Right hindlimb (tissue), 1 donor: Measurements from ENCODE around the gene CNKSR3.
"Not testable (repeated sequence)": the region's sequence is repeated elsewhere in the genome, so short reads cannot be mapped to it uniquely, and the experiment has no call there.

Experiments
- DNase-seq: peaks from one replicate; pipeline ENCODE4 v3.0.0-alpha.2; 2018

Gene CNKSR3

DNA sequence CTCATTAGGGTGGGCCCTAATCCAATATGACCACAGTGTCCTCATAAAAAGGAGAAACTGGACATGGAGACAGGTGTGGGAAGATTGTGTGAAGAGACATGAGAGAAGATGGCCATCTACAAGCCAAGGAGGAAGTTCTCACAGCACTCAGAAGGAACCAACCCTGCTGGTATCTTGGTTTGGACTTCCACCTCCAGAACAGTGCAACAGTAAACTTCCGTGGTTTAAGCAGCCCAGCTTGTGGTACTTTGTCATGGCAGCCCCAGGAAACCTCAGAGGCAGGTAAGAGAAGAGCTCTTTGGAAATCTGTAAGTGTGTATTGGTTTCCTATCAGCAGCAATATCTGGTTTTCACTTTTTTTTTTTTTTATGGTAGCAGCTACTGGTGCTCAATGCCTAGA lies 16.5 kb upstream of the CNKSR3 start:
- no peak for DNase-seq

DNA sequence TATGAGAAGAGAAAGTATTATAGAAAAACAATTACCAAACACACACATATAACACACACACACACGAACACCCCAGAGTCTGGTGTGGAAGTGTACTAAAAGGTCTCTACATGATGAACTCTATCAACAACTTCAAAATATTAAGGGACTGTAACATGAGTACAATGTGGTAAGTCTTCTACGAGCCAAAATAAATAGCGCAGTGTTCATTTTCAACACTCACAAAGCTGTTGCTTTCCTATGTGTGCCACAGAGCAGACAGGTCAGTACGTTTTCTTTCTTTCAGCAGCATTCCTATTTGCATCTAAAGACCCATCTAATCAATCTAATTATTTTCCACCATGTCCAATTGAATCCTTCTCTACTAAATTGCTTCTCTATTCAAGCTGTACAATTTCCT lies 12.1 kb upstream of the CNKSR3 start:
- DNase-seq, result no peak

DNA sequence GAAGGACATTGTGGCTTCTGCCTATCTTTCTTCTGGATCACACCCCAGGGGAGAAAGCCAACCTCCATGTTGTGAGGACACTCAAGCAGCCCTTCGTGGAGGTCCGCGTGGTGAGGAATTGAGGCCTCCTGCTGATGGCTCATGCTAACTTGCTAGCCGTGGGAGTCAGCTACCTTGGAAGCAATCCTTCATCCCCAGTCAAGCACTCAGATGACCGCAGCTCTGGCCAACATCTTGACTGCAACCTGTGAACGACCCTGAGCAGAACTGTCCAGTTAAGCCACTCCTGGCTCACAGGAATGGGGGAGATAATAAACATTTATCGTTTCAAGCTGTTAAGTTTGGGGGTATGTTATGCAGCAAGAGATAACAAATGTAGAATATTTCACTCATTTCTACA lies 10.9 kb upstream of the CNKSR3 start:
- DNase-seq, result no peak

DNA sequence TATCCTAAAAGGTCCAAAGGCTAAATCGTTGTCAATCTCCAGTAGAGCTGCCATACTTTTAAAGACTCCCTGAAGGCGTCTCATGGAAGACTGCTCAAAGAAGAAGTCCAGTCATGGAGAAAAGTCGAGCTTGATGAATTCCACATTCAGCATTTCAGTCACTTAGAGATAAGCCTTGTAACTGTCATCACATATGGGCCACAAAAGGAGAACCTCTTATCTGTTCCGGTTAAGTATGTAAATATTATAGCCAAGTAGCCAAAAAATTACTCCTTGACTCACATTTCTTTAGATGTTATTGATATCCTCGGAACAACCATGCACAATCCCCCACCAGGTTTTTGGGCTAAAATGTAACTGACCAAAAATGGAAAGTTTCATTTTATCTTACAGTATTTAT lies 9.8 kb upstream of the CNKSR3 start:
- DNase-seq, result no peak

DNA sequence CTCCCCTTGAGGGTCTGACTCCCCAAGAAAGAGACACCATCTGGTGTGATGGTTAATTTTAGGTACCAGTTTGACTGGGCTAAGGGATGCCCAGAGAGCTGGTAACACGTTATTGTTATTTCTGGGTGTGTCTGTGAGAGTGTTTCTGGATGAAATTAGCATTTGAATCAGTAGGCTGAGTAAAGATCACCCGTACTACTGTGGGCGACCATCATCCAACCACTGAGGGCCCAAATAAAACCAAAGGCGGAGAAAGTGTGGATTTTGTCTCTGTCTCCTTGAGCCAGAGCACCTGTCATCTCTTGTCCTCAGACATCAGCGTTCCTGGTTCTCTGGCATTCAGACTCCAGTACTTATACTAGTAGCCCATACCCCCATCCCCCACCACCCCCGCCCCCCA lies 7.9 kb upstream of the CNKSR3 start:
- DNase-seq, result no peak

DNA sequence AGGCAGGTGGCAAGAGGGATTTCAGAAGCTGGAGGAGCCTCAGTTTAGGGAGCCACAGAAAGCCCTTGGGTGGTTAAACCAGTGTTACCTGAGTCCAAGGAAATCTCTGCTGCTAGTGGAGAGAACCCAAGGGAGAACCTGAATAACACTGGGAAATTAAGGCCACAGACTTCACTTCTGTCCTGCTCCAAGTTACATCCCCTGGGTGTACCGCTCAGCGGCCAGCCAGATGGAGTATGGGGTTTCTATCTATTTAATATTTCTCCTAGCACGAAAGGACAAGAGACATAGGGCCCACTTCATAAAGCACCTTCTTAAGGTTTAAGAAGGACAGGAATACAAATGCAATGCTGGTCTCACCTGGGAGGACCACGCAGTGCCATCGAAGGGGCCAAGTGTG lies 5.8 kb upstream of the CNKSR3 start:
- peak; percentile 39 for DNase-seq

DNA sequence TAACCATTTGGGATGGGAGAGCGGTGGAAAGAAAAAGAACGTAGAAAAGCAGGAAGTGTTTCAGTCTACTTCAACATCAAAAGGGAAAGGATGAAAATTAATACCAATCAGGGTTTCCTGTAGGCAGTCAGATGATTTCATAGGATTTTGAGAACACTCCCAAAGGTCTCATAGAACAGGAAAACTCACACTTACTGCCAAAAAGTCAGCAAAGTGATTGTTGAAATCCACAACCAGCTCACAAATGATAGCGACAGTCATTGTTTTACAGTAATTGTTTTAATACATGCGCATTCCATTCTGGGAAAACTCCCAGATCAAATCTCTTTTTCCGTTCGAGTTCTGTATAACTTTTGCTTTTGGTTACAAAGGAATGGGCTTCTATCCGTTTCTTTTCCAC lies 5.3 kb upstream of the CNKSR3 start:
- DNase-seq, result no peak

DNA sequence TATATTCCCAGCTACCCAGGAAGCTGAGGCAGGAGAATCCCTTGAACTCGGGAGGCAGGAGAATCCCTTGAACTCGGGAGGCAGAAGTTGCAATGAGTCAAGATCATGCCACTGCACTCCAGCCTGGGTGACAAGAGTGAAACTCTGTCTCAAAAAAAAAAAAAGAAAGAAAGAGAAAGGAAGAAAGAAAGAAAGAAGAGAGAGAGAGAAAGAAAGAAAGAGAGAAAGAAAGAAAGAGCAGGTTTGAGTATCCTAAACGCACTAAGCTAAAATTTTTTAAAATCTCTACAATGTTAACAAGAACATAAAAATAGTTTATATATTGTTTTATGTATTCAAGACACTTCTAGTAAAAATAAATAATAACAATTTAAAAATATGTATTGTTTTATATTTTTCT lies 4.6 kb upstream of the CNKSR3 start:
- not testable (repeated sequence) for DNase-seq

DNA sequence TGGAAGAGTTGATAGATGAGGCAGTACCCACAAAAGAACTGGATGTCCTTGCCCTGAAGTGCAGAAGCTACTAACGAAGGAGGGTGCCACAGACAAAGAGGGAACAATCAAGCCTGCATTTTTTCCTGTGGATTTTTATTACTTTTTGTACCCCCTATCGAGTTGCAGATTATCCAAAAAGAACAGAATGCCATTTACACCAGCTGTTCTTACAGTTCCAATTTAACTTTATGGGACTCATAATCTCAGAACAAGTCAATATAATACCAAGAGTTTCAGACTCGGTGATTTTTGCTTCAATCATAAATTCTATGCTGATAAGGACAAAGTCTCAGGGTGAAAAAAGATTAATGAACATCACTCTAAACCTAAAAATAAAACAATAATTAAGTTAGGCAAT lies 4.0 kb upstream of the CNKSR3 start:
- no peak for DNase-seq

DNA sequence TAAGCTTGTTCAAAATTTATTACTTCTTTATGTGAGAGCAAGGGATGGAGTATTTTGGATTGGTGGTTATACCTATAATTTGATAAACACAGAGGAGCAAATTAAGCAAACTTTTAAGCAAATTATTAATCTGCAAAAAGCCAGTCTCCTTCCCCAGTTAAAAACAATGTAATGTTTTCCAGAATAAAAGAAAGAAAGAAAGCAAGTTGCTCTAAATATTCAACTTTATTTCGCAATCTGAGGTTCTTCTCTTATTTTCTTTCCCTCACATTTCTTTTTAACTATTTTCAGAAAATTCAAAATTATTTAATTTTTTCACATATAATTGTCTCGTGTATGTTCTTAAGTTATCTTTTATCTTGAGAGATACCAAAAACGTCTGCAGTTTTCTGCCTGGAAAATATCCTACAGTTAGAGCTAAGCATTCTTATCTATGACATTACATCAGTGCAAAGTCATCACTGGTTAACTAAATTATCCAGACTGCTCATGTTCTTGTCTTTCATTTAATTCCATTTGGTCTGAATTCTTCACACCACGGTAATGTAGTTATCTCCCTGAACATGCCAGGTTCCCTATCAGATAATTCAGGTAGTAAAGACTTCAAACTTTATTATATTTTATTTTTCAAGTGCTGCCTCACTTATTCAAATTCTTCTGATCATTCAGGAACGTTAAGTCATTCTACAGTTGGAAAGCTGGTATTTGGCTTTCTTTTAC lies 3.3 kb upstream of the CNKSR3 start:
- DNase-seq, result no peak

DNA sequence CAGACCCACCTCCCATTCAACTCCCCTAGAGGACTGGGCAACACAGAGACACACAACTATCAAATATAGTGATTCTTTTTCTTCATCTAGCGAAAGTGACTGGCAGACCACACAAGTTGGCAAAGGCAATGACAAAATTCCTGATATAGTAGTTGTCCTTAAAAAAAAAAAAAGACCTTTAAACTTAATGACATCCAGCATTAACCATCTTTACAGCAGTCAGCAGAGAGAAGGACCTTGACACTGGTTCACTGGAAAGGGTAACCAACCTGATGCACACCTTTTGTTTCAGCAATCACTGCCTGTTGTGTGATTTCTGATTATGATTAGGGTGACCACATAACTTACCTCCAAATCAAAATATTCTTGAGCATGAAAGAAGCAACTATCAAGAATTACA lies 1.7 kb upstream of the CNKSR3 start:
- DNase-seq, result no peak

DNA sequence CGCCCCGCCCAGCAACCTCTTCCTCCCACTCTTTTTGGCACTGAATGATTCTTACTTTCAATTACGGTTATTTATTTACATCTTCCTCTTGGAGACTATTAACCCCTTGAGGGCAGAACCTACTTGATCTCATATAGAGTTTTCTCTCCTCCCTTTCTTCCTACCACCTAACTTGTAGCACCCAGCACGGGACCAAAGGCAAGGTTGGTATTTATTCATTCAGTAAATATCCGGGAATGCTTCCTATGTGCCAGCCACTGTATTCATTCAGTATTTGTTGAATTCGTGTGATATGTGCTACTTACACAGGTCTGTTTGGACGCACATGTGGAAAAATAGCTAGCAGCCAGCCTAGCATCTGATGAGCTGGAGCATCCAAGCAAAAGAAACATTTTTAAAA lies 1.3 kb upstream of the CNKSR3 start:
- DNase-seq, result no peak

DNA sequence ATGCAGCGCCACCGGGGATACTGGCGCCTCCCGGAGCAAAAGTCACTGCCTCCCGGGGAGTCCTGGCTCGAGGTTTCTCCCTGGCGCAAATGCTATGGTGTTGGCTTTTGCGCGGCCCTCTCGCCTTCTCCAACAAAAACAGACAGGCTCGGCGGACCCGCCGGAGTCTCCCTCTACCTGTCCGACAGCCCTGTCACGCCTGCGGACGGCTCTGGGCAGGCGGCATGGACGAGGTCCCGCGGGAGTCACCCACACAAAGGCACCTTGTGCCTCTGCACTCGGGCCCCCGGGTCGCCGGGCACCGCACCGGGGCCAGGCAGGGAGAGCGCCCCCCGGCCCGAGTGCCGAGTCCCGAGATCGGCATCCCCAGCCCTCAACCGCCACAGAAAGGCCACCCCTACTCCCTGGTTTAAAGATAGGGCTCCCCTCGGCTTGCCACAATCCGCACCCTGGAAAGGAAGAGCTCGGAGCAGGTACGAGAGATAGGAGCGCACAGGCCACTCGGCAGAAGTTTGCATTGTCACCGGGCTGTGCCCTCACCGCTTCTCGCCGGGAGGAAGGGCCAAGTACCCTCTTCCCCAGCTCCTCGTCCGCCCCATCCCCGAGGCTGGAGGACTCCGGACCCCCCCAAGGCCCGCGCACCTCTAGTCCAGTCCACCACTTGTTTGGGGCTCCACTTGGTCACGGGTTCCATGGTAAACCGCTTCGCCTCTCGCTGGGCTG lies 903 bp downstream of the CNKSR3 start:
- peak; percentile 69 for DNase-seq

DNA sequence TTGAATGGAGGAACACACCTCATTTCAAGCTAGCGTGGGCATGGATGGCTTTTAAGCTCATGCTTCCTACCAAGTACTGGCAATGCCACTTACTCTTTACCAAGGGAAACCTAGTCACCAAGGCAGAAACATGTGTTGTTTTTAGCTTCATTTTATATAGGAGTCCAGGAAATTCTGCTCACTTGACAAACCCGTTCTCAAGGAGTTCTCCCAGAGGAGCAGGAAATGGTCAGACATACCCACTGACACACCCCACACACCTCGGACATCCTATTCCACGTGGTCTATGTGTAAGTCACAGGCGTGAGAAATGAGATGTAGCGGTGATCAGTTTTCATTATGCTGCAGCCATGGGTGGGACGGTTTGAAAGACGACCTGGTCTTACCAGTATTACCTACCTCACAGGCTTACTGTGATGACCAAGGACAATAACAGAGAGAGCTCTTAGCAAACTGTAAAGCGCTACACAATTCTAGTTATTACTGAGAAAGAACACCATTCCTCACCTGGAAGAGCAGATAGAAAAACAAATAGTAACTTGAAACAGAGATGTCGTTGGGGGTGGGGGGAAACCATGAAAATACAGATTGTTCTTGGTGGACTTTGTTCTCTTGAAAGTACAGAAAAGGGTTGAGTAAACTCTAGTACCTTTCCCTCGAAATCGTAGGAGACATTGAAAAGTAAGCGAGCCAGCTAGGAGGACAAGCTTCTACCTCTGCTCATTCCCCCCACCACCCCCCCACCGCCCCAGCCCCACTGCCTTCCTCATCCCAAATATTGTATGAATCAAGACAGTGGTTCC lies 1.7 kb downstream of the CNKSR3 start:
- DNase-seq, result no peak

DNA sequence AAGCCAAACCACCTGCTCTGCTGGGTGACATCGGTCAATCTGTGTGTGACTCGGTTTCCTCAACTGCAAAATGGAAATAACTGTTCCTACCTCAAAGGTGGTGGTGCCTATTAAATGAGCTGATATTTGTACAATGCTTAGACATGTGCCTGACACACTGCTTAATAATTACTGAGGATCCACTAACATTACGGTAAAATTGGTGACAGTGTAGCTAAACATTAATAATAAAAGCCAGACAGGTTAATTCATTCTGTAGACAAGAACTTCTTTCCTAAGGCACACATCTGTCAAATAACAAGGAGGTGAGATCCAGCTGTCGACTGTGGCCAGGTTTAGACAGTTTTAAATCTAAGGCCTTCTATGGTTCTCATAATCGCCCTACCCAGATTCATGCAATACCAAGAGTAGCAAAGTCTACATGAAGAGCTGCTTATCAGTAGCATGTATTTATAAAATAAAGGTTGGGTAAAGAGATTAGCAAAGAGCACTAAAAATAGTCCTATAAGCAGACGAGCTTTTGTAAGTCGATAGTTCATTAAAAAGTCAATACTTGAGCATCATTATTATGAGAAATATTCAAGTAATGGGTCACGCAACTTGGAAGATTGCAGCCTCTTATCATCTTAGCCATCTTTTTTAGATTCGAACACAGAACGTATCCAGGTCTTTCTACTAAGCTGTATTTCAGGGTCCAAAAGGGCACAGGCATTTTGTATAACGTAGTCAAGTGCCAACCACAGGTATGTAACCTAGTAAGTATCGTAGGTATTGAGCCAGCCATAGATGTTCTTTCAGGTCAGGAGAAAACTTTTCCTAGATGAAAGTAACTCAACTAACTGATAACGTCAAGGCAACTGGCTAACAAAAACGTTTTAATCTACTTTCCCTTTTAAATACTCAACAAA lies 3.2 kb downstream of the CNKSR3 start:
- no peak for DNase-seq

DNA sequence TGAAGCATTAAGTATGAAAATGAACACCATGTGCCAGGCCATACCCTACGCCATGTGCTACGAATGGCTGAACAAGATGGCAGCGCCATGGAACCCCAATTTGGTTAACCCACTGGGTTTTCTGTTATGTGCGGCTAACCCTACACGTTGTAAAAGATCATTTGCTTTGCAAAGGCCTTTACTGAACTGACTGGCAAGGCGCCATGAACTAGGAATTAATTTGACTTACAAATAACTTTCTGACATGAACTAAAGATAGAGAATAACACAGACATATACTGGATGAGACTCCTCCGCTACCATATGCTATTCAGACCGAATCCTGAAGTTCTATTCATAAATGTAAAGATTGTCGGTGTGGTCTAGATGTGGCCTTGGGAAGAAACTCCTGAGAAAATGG lies 3.9 kb downstream of the CNKSR3 start:
- no peak for DNase-seq

DNA sequence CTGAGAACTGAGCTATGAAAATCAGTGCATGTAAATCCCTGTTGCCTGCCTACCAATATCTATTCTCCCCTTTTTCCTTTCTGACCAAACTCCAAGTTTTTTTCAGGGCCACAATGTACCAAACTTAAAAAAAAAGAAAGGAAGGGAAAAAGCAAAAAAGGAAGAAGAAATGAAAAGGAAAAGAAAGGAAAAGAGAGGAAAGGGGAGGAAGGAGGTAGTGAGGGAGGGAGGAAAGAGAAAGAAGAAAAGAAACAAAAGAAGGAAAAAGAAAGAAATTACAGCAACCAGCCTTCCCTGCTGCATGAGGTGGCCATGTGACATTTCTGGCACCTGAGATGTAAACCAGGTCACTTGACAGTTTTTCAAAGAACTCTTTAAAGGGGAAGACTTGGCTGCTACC lies 4.4 kb downstream of the CNKSR3 start:
- no peak for DNase-seq

DNA sequence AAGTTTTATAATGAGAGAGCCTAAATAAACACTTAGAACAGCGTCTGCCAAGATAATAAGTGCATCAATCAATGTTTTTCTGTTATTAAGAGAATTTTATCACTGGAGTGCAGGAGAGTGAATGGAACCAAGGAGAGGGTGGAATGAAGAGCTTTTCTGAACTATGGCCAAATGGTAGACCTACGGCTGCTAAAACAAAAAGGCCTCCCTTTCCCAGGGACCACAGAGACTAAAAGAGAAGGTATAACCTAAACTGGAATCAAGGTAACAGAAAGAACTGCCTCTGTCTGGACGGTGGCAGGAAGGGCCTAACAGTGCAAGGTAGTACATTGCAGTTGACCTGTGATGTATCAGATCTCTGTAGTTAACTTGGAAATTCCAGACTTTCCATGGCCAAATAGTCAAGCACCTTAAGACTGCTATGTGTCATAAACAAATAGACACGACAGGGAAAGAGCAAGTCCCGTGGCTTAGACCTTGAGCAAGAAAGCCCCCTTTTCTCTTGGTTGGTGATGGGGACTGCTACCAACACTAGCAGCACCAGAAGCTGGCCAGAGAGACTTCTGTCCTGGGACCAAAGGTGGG lies 5.5 kb downstream of the CNKSR3 start:
- DNase-seq, result no peak

DNA sequence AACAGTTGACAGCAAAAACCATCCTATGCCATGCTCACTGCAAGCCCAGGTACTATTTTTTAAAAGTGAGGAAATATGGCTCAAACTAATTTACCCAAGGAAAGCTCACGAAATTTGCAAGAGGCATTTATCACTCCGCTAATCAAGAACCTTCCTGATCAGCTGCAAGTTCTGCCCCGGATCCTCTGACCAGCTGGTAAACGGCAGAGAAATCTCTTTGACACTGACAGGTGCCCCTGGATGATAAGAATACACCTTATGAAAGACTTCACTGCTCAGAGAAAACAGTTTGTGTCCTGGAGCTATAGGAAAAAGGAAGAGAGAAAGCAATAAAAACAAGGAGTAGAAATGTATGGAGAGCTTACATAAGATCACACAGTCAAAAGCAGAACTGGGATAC lies 6.4 kb downstream of the CNKSR3 start:
- no peak for DNase-seq

DNA sequence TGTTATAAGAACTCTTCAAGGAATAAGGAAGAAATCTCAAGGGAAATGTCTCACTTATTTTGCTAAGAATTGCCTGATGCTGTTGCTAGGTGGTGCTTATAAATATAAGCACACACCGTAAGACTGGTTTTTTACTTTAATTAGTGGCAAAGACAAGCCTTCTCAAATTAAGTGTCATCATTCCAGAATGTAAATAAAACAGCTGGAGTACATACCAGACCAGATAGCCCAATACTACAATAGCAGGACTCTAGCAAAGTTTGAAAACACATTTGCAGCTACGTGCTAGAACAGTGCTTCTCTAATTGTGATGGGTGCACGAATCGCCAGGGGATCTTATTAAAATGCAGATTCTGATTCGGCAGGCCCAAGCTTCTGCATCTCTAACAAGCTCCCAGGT lies 6.8 kb downstream of the CNKSR3 start:
- DNase-seq, result no peak

DNA sequence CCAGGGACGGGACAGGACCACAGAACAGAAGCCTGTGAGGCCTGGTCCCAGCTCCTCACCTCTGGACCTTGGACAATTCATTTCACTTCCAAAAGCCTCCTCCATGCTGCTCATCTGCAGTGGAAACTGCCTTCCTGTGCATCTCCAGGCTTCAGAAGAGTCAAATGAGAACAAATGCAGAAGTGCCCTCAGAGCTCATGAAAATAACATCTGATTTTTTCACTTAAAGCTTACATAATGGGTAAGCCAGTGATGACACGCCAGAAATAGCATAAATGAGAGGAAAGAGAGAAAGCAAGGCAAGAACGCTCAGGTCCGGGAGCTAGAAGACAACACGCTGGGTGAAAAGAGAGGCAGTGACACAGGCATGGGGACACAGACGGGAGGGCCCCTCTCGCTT lies 7.9 kb downstream of the CNKSR3 start:
- DNase-seq, result no peak

DNA sequence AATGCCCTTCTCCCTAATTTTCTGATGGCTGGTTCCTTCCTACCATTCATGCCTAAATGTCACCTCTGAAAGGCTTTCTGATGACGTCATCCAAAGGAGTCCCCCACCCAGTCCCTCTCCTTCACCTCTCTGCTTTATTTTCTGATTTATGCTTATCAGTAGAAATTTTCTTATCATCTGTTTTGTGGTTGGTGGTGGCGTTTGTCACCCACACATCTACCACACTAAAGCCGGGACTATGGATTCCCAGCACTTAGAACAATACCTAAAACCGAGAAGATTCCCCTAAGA lies 9.0 kb downstream of the CNKSR3 start:
- DNase-seq, result no peak
